Karpas-422 (cell line): ENCODE measurements around the gene COL1A2. TPM values are rescaled to one million over a fixed set of nuclear protein-coding genes. Genes with fewer than 3 reads are reported as not detected.

Source experiments
- DNase-seq: peaks from one replicate; pipeline ENCODE4 v3.0.0-alpha.2; 2015
- H2AFZ ChIP-seq: fragments of 200-600 bp; sonication (generic); 2 replicates; pipeline ENCODE4 v1.6.1; 2014; ENCODE audit warnings: antibody characterized with exemption, low read length, mixed read lengths
- H3K27ac ChIP-seq: fragments of 200-600 bp; sonication (generic); 2 replicates; pipeline ENCODE4 v1.5.1; 2014; ENCODE audit warnings: mild to moderate bottlenecking, low read length, moderate library complexity
- H3K27me3 ChIP-seq: fragments of 200-600 bp; sonication (generic); 2 replicates; pipeline ENCODE4 v1.6.1; 2014; ENCODE audit warnings: low read length, mixed read lengths
- H3K36me3 ChIP-seq: fragments of 200-600 bp; sonication (generic); 2 replicates; pipeline ENCODE4 v1.6.1; 2014; ENCODE audit warnings: low read length, mixed read lengths; ENCODE audit not compliant: insufficient read depth
- H3K4me1 ChIP-seq: fragments of 200-600 bp; sonication (generic); 2 replicates; pipeline ENCODE4 v1.6.1; 2014; ENCODE audit warnings: mild to moderate bottlenecking, low read length, mixed read lengths
- H3K4me2 ChIP-seq: fragments of 200-600 bp; sonication (generic); 2 replicates; pipeline ENCODE4 v1.6.1; 2014; ENCODE audit warnings: low read length, low read depth, mild to moderate bottlenecking; ENCODE audit not compliant: poor library complexity, severe bottlenecking
- H3K4me3 ChIP-seq: fragments of 200-600 bp; sonication (generic); 2 replicates; pipeline ENCODE4 v1.5.1; 2014; ENCODE audit warnings: mild to moderate bottlenecking, antibody characterized with exemption, low read length, mixed read lengths
- H3K79me2 ChIP-seq: fragments of 200-600 bp; sonication (generic); 2 replicates; pipeline ENCODE4 v1.6.1; 2014; ENCODE audit warnings: mild to moderate bottlenecking, low read length, mixed read lengths
- H3K9ac ChIP-seq: fragments of 200-600 bp; sonication (generic); 2 replicates; pipeline ENCODE4 v1.6.0; 2014; ENCODE audit warnings: low read length
- H3K9me2 ChIP-seq: fragments of 200-600 bp; sonication (generic), shearing (Covaris generic); replicated peaks from 2 replicates; pipeline ENCODE4 v1.6.0; 2014; ENCODE audit warnings: mild to moderate bottlenecking, low read length, moderate library complexity; ENCODE audit not compliant: insufficient read depth
- H3K9me3 ChIP-seq: fragments of 300-700, 200-600 bp; sonication (generic); 2 replicates; pipeline ENCODE4 v1.6.1; 2014; ENCODE audit warnings: low read length, mixed read lengths
- H4K20me1 ChIP-seq: fragments of 200-600 bp; sonication (generic); 2 replicates; pipeline ENCODE4 v1.6.1; 2014; ENCODE audit warnings: mild to moderate bottlenecking, antibody characterized with exemption, low read length, low read depth; ENCODE audit not compliant: insufficient read depth
- total RNA-seq: library from RNA; depleted of rRNA; stranded (reverse); fragments of >200 nt; shearing (Covaris generic); gene quantifications from 2 replicates; pipeline ENCODE4 v1.2.3, GENCODE V29; 2014; ENCODE audit warnings: low replicate concordance; rRNA removed

COL1A2 gene
- total RNA-seq = not detected in 2 replicates

- H3K9ac ChIP-seq = no peak within 1 kb of the TSS
- no peaks in the 10 kb centered on the region for H3K4me1 ChIP-seq
- H3K4me3 ChIP-seq = no peak within 1 kb of the TSS
- H3K36me3 ChIP-seq = no peaks in the 10 kb centered on the region
- no peaks in the 10 kb centered on the region for H3K9me3 ChIP-seq
- no peaks in the 10 kb centered on the region for H3K9me2 ChIP-seq
- H3K4me2 ChIP-seq = no peak within 1 kb of the TSS
- no peaks in the 10 kb centered on the region for H4K20me1 ChIP-seq
- DNase-seq = no peak
- no peaks in the 10 kb centered on the region for H3K27me3 ChIP-seq
- H2AFZ ChIP-seq = no peak within 1 kb of the TSS
- no peaks in the 10 kb centered on the region for H3K79me2 ChIP-seq
- H3K27ac ChIP-seq = no peak within 1 kb of the TSS
Observed at GRCh38 chr7:94394437-94395140, at the start of gene COL1A2. Gene COL1A2, plus strand, starts transcription at chr7:94394895. Its CDS starts 137 bp downstream, at chr7:94395032.

DNA sequence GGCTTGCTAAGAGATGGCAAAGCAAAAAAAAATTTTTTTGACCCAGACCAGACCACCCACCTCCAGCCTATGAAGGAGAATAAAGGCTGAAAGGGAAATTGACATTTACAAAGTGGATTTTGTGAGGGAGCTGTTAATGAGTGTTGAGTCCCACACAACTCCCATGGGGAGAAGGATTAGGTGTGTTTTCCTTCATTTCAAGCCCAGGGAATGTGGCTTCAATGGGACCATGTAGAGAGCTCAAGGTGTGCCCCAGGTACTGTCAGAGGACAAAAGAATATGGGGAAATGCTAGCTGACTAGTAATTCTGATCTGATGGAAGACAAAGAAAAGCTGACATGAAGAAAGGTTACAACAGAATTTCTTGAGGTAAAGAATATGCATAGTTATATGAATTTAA, 48.8 kb upstream of the COL1A2 start:
- Histone ChIP-seq H3K27ac (no peak overlapping the region), H3K9me2 (no peaks in the 10 kb centered on the region), H2AFZ (no peak overlapping the region), H3K9ac (no peak overlapping the region), H3K36me3 (no peaks in the 10 kb centered on the region), H3K4me2 (no peak overlapping the region), H3K27me3 (no peaks in the 10 kb centered on the region), H3K4me3 (no peak overlapping the region), H3K9me3 (no peaks in the 10 kb centered on the region), H4K20me1 (no peaks in the 10 kb centered on the region), H3K79me2 (no peaks in the 10 kb centered on the region), H3K4me1 (no peaks in the 10 kb centered on the region)
- DNase-seq = no peak

DNA sequence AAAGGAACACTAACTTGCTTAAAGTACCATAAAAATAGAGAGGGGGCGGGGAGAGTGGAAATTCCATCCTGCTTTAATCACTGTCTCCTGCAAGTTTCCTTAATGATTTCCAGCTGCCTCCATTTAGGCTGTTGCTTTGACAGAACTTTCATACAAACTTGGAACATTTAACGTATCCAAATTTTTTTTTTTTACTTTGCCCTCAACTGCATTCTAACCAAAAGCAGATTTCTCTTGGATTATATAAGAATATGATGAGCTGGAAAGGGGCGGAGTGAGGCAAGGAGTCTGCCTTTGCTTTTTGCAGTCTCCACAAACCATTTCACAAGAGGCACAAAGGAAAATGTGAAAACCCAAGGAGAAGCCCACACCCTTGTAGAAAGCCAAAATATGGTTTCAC, 46.6 kb upstream of the COL1A2 start:
- Histone ChIP-seq H3K4me2 (no peak overlapping the region), H3K79me2 (no peaks in the 10 kb centered on the region), H3K9me3 (no peaks in the 10 kb centered on the region), H3K9ac (no peak overlapping the region), H2AFZ (no peak overlapping the region), H3K4me3 (no peak overlapping the region), H3K9me2 (no peaks in the 10 kb centered on the region), H4K20me1 (no peaks in the 10 kb centered on the region), H3K4me1 (peaks cover 5% of the 10 kb centered on the region; the same call in 1 of the 2 replicates), H3K36me3 (no peaks in the 10 kb centered on the region), H3K27me3 (no peaks in the 10 kb centered on the region), H3K27ac (no peak overlapping the region)
- no peak for DNase-seq

DNA sequence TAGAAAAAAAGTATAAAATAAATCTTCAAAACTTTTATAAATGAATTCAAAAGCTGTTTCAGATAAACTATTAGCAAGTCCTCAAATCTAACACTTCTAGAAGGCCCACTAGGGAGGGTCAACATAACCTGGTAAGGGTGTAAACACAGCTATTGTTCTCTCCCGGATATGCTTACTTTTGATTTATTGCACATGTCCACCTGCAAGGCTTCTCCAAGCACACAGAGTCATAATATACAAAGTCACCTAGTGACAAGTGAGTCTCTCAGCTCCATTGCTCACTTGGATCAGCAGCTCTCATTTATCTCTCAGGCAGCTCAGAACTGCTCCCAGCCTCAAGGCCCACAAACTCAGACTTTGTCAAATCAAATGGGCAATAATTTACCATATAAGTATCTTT, 44.0 kb upstream of the COL1A2 start:
- no peaks in the 10 kb centered on the region for H3K36me3 ChIP-seq
- no peak overlapping the region for H2AFZ ChIP-seq
- no peaks in the 10 kb centered on the region for H3K79me2 ChIP-seq
- H3K4me2 ChIP-seq = no peak overlapping the region
- H4K20me1 ChIP-seq = no peaks in the 10 kb centered on the region
- H3K9me3 ChIP-seq = no peaks in the 10 kb centered on the region
- no peaks in the 10 kb centered on the region for H3K27me3 ChIP-seq
- no peak overlapping the region for H3K27ac ChIP-seq
- peaks cover 5% of the 10 kb centered on the region; the same call in 1 of the 2 replicates for H3K4me1 ChIP-seq
- H3K9me2 ChIP-seq = no peaks in the 10 kb centered on the region
- no peak for DNase-seq
- H3K4me3 ChIP-seq = no peak overlapping the region
- H3K9ac ChIP-seq = no peak overlapping the region

DNA sequence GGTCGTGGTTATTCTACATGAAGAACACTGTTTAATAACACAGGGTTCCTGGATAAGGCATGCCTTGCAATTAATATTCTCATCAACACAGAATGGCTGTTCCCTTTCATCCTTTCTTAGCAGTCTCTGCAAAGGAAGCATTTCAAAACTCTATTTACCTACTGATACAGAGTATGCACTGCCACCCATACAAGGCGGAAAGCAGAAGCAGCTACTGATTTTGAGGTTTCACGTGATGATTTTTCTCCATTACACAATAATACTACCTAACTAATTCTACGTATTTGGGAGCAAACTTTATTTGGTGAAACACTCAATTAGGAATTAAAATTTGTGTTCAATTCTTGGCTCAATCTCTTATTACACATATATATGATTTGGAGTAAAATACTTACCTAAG, 43.0 kb upstream of the COL1A2 start:
- no peaks in the 10 kb centered on the region for H3K36me3 ChIP-seq
- H3K4me3 ChIP-seq = no peak overlapping the region
- H3K4me2 ChIP-seq = no peak overlapping the region
- peaks cover 5% of the 10 kb centered on the region; the same call in 1 of the 2 replicates for H3K4me1 ChIP-seq
- H3K9me3 ChIP-seq = no peaks in the 10 kb centered on the region
- H3K27me3 ChIP-seq = no peaks in the 10 kb centered on the region
- H3K27ac ChIP-seq = no peak overlapping the region
- H3K79me2 ChIP-seq = no peaks in the 10 kb centered on the region
- H3K9ac ChIP-seq = no peak overlapping the region
- H2AFZ ChIP-seq = no peak overlapping the region
- H3K9me2 ChIP-seq = no peaks in the 10 kb centered on the region
- DNase-seq = no peak
- H4K20me1 ChIP-seq = no peaks in the 10 kb centered on the region

- Histone ChIP-seq H3K9ac (no peak overlapping the region), H3K9me2 (no peaks in the 10 kb centered on the region), H3K4me2 (no peak overlapping the region), H2AFZ (no peak overlapping the region), H3K27me3 (no peaks in the 10 kb centered on the region), H3K79me2 (no peaks in the 10 kb centered on the region), H3K9me3 (no peaks in the 10 kb centered on the region), H3K4me1 (peaks cover 5% of the 10 kb centered on the region; the same call in 1 of the 2 replicates), H3K4me3 (no peak overlapping the region), H4K20me1 (no peaks in the 10 kb centered on the region), H3K27ac (no peak overlapping the region), H3K36me3 (no peaks in the 10 kb centered on the region)
- DNase-seq = no peak
Observed at GRCh38 chr7:94352887-94353286, 41.8 kb upstream of the COL1A2 start.

DNA sequence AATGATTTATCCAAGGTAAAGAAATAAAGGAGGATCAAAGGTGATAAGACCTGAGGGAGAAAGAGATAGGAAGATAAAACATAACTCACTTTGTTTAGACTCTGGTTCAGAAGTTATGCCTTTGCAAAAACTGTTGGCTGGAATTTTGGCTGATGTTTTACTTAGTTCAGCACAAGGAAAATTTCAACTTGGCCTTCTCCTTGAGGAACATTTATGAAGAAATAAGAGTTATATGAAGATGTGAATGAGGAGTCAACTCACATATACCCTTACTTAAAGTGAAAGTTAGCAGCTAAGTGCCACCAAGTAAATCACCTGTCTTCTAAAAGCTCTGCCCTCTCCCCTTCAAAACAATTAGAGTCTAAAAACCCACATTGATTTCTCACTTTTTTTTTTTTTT, 39.7 kb upstream of the COL1A2 start:
- Histone ChIP-seq H4K20me1 (no peaks in the 10 kb centered on the region), H3K9ac (no peak overlapping the region), H3K36me3 (no peaks in the 10 kb centered on the region), H2AFZ (no peak overlapping the region), H3K4me2 (no peak overlapping the region), H3K4me1 (peaks cover 5% of the 10 kb centered on the region; the same call in 1 of the 2 replicates), H3K27me3 (no peaks in the 10 kb centered on the region), H3K9me3 (no peaks in the 10 kb centered on the region), H3K79me2 (no peaks in the 10 kb centered on the region), H3K27ac (no peak overlapping the region), H3K9me2 (no peaks in the 10 kb centered on the region), H3K4me3 (no peak overlapping the region)
- no peak for DNase-seq

- no peak overlapping the region for H3K9ac ChIP-seq
- no peaks in the 10 kb centered on the region for H3K9me3 ChIP-seq
- no peak overlapping the region for H3K4me2 ChIP-seq
- H3K79me2 ChIP-seq = no peaks in the 10 kb centered on the region
- H3K27me3 ChIP-seq = no peaks in the 10 kb centered on the region
- H4K20me1 ChIP-seq = no peaks in the 10 kb centered on the region
- no peak overlapping the region for H3K4me3 ChIP-seq
- H3K4me1 ChIP-seq = peaks cover 5% of the 10 kb centered on the region; the same call in 1 of the 2 replicates
- no peaks in the 10 kb centered on the region for H3K36me3 ChIP-seq
- H3K9me2 ChIP-seq = no peaks in the 10 kb centered on the region
- no peak overlapping the region for H2AFZ ChIP-seq
- H3K27ac ChIP-seq = no peak overlapping the region
- no peak for DNase-seq
Observed at GRCh38 chr7:94355454-94355853, 39.2 kb upstream of the COL1A2 start.
